ENCODE measurements around the gene CA6.
A peak's percentile ranks its signal among the peaks of the same experiment; 100 is the strongest.
"Not testable (repeated sequence)": the region's sequence is repeated elsewhere in the genome, so short reads cannot be mapped to it uniquely, and the experiment has no call there.

The CA6 gene

GRCh38 chr1:8945568-8945967 lies at the start of gene CA6:
Gene CA6 (plus strand): TSS chr1:8945868. CDS start chr1:8945887, 19 bp downstream.
- Histone ChIP-seq H3K27ac (peak within 1 kb of the TSS in 8 of 11 experiments; percentile 21 to 60 (median 47); a peak in 8 of 22 replicates), H3K4me1 (peaks cover 49 to 72% (median 66%) of the 10 kb centered on the region in 10 experiments), H3K9ac (no peak within 1 kb of the TSS), H3K9me3 (replicated peaks in 1 of 11) (no peaks in the 10 kb centered on the region), H3K36me3 (no peaks in the 10 kb centered on the region), H3K4me2 (peak within 1 kb of the TSS in 9 of 11 experiments; percentile 68 to 91 (median 78); a peak in 15 of 22 replicates), H4K20me1 (no peaks in the 10 kb centered on the region), H3K4me3 (no peak within 1 kb of the TSS), H3K27me3 (no peaks in the 10 kb centered on the region)
- TF ChIP-seq Cebpa-rat (IDR thresholded peaks at IDR 0.05) = no peak

- H3K27ac ChIP-seq, H3K9ac ChIP-seq: not testable (repeated sequence)
Measured at GRCh38 chr1:8896775-8897174, 48.9 kb upstream of the CA6 start.

DNA sequence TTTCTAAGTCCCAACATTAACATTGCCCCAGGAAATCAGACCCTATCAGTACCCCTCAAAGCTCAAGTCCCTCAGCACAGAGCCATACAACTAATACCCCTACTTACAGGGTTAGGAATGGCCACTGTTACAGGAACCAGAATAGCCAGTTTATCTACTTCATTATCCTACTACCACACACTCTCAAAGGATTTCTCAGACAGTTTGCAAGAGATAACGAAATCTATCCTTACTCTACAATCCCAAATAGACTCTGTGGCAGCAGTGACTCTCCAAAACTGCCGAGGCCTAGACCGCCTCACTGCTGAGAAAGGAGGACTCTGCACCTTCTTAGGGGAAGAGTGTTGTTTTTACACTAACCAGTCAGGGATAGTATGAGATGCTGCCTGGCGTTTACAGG lies 48.2 kb upstream of the CA6 start:
- H3K27me3 ChIP-seq, H3K4me2 ChIP-seq, H3K36me3 ChIP-seq, H4K20me1 ChIP-seq, H3K27ac ChIP-seq, H3K9ac ChIP-seq, H3K4me3 ChIP-seq: not testable (repeated sequence)
- Histone ChIP-seq H3K9me3 (replicated peaks in 1 of 11) (peaks cover 15 to 24% (median 16%) of the 10 kb centered on the region in 11 experiments), H3K4me1 (peaks cover 0 to 16% (median 5%) of the 10 kb centered on the region in 10 experiments; a peak in 6 of 20 replicates)

More at GRCh38 chr1:8896775-8897174, 48.9 kb upstream of the CA6 start:
- peaks cover 15 to 26% (median 16%) of the 10 kb centered on the region in 11 experiments for H3K9me3 ChIP-seq (replicated peaks in 1 of 11)
- not testable (repeated sequence) for H4K20me1 ChIP-seq, H3K27me3 ChIP-seq, H3K4me3 ChIP-seq, H3K36me3 ChIP-seq
- 0 out of 22 replicates have a peak overlapping the region, but pooled peaks of 1 of the 11 experiments have one; percentile 28 for H3K4me2 ChIP-seq
- peaks cover 0 to 19% (median 10%) of the 10 kb centered on the region in 10 experiments; a peak in 7 of 20 replicates for H3K4me1 ChIP-seq

DNA sequence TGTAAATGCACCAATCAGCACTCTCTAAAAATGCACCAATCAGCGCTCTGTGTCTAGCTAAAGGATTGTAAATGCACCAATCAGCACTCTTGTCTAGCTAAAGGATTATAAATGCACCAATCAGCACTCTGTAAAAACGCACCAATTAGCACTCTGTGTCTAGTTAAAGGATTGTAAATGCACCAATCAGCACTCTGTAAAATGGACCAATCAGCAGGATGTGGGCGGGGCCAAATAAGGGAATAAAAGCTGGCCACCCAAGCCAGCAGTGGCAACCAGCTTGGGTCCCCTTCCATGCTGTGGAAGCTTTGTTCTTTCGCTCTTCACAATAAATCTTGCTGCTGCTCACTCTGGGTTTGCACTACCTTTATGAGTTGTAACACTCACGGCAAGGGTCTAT lies 47.2 kb upstream of the CA6 start:
- H3K9me3 ChIP-seq (replicated peaks in 1 of 11) = peaks cover 15 to 24% (median 16%) of the 10 kb centered on the region in 11 experiments
- not testable (repeated sequence) for H3K9ac ChIP-seq, H4K20me1 ChIP-seq, H3K4me2 ChIP-seq, H3K4me3 ChIP-seq, H3K27me3 ChIP-seq, H3K27ac ChIP-seq, H3K36me3 ChIP-seq
- H3K4me1 ChIP-seq = peaks cover 0 to 16% (median 5%) of the 10 kb centered on the region in 10 experiments; a peak in 6 of 20 replicates

DNA sequence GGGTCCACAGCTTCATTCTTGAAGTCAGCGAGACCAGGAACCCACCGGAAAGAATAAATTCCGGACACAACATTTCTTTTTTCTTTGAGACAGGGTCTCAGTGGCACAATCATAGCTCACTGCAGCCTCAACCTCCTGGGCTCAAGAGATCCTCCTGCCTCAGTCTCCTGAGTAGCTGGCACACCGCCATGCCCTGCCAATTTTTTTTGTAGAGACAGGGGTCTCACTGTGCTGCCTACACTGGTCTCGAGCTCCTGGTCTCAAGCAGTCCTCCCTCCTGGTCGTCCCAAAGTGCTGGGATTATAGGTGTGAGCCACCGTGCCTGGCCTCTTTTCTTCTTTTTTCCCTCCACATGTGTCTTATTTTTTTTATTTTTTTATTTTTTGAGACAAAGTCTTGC lies 46.6 kb upstream of the CA6 start:
- Histone ChIP-seq H3K9ac (no peak overlapping the region), H3K9me3 (replicated peaks in 1 of 11) (peaks cover 15 to 24% (median 16%) of the 10 kb centered on the region in 11 experiments), H3K27ac (no peak overlapping the region), H3K4me3 (no peak overlapping the region), H3K4me1 (peaks cover 0 to 16% (median under 1%) of the 10 kb centered on the region in 10 experiments; a peak in 4 of 20 replicates), H3K27me3 (no peaks in the 10 kb centered on the region), H3K4me2 (no peak overlapping the region), H4K20me1 (no peaks in the 10 kb centered on the region), H3K36me3 (no peaks in the 10 kb centered on the region)
- no peak for TF ChIP-seq Cebpa-rat (IDR thresholded peaks at IDR 0.05)

DNA sequence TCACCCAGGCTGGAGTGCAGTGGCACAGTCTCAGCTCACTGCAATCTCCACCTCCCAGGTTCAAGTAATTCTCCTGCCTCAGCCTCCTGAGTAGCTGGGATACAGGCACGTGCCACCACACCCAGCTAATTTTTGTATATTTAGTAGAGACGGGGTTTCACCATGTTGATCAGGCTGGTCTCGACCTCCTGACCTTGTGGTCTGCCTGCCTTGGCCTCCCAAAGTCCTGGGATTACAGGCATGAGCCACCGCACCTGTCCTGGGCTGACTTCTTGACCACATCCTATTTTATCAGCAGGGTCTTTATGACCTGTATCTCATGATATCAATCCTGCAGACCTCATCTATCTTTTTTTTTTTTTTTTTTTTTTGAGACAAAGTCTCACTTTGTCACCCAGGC lies 45.0 kb upstream of the CA6 start:
- H3K36me3 ChIP-seq, H3K4me3 ChIP-seq, H3K4me2 ChIP-seq, H3K27ac ChIP-seq, H4K20me1 ChIP-seq, H3K27me3 ChIP-seq, H3K9ac ChIP-seq: not testable (repeated sequence)
- Histone ChIP-seq H3K9me3 (replicated peaks in 1 of 11) (peaks cover 15 to 21% (median 16%) of the 10 kb centered on the region in 11 experiments), H3K4me1 (peaks cover 0 to 16% (median 0%) of the 10 kb centered on the region in 10 experiments; a peak in 2 of 20 replicates)

DNA sequence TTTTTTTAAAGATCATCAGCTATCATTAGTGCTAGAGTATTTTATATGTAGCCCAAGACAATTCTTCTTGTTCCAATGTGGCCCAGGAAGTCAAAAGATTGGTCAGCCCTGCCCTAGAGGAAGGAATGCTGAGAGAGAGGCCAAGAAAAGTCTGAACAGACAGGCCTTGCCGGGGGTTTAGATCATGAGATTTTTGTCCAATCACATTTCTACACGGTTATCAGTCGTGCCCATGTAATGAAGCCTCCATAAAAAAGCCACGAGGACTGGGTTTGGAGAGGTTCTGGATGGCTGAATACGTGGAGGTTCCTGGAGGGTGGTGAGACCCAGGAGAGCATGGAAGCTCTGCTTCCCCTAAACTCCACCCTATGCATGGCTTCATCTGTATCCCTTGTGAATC lies 42.9 kb upstream of the CA6 start:
- Histone ChIP-seq H3K27ac (no peak overlapping the region), H3K27me3 (no peaks in the 10 kb centered on the region), H3K4me2 (no peak overlapping the region), H3K9ac (no peak overlapping the region), H3K4me3 (no peak overlapping the region), H3K36me3 (no peaks in the 10 kb centered on the region), H3K9me3 (replicated peaks in 1 of 11) (peaks cover 14 to 19% (median 16%) of the 10 kb centered on the region in 11 experiments), H3K4me1 (0 out of 20 replicates have a peak, but pooled peaks cover 0 to 4% (median 0%) of the 10 kb centered on the region in 10 experiments), H4K20me1 (no peaks in the 10 kb centered on the region)
- no peak for TF ChIP-seq Cebpa-rat (IDR thresholded peaks at IDR 0.05)

- TF ChIP-seq Cebpa-rat (IDR thresholded peaks at IDR 0.05) = no peak
- H3K4me3 ChIP-seq = no peak overlapping the region
- H3K9ac ChIP-seq = no peak overlapping the region
- H3K4me1 ChIP-seq = 0 out of 20 replicates have a peak, but pooled peaks cover 0 to 4% (median 0%) of the 10 kb centered on the region in 10 experiments
- no peak overlapping the region for H3K27ac ChIP-seq
- no peaks in the 10 kb centered on the region for H4K20me1 ChIP-seq
- peaks cover 7 to 12% (median 9%) of the 10 kb centered on the region in 11 experiments; a peak in 21 of 22 replicates for H3K9me3 ChIP-seq (replicated peaks in 1 of 11)
- no peak overlapping the region for H3K4me2 ChIP-seq
- no peaks in the 10 kb centered on the region for H3K27me3 ChIP-seq
- H3K36me3 ChIP-seq = no peaks in the 10 kb centered on the region
Measured at GRCh38 chr1:8903410-8903809, 42.3 kb upstream of the CA6 start.

GRCh38 chr1:8903908-8904650 lies 41.6 kb upstream of the CA6 start:
- Histone ChIP-seq H4K20me1 (no peaks in the 10 kb centered on the region), H3K9me3 (replicated peaks in 1 of 11) (peaks cover under 1 to 6% (median 3%) of the 10 kb centered on the region in 11 experiments; a peak in 16 of 22 replicates), H3K9ac (no peak overlapping the region), H3K4me2 (no peak overlapping the region), H3K27me3 (no peaks in the 10 kb centered on the region), H3K4me3 (no peak overlapping the region), H3K4me1 (0 out of 20 replicates have a peak, but pooled peaks cover 0 to 4% (median 0%) of the 10 kb centered on the region in 10 experiments), H3K27ac (no peak overlapping the region), H3K36me3 (no peaks in the 10 kb centered on the region)
- TF ChIP-seq Cebpa-rat (IDR thresholded peaks at IDR 0.05) = no peak

Data from BLaER1 treated with 17β-estradiol and CSF1 and Interleukin-3, amounts not matched to agents 10 nM and 100 nM (cell line).